ENCODE data around the gene MKNK1. TPM values are rescaled to one million over a fixed set of nuclear protein-coding genes. Genes with fewer than 3 reads are reported as not detected.

The MKNK1 gene
- total RNA-seq, 2 experiments from 2014 or later = 81.5 to 83.7 TPM

DNA sequence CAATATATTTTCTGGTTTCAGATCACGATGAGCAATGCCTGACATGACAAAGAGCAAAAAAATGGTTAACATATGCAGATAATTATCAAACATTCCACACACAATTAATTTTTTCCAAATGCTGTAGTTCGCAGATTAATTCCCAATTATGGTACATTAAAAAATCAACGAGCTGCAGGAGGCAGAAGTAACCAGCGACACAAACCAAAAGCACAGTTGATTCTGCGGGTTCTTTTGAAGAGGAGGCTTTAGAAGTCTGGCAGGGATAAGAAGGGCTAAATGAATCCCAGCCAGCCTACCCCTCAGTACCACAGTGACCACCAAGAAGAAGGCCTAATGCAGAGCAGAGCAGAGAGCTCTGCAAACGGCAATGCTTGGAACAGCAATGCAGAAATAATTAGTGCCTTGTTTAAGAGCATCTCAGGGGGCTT, 35.6 kb downstream of the MKNK1 start:
- CTCF ChIA-PET = interaction anchor here (0.6 to 1.3 kb wide), 2 partner anchors 35 to 739 kb away, joined by 3 read pairs; no protein-coding TSS in a partner anchor
- no peaks in the 10 kb centered on the region for H3K9me3 Mint-ChIP-seq

GRCh38 chr1:46563341-46563740, 40.7 kb downstream of the MKNK1 start:
- Mint-ChIP-seq H3K27ac (no peak overlapping the region), H3K36me3 (ENCODE audit: low read depth) (peaks cover 51% of the 10 kb centered on the region), H3K4me1 (no peaks in the 10 kb centered on the region), H3K9me3 (no peaks in the 10 kb centered on the region), H3K27me3 (no peaks in the 10 kb centered on the region), H3K4me3 (no peak overlapping the region)
- POLR2A ChIA-PET = no interaction called here
- CTCF ChIA-PET = interaction anchor here (0.9 to 1.0 kb wide), 2 partner anchors 162 to 1471 kb away, joined by 3 to 5 read pairs; no protein-coding TSS in a partner anchor
- DNase-seq = no peak

More for the DNA sequence above, 35.6 kb downstream of the MKNK1 start:
- Mint-ChIP-seq H3K4me3 (no peak overlapping the region), H3K4me1 (peaks cover 3% of the 10 kb centered on the region), H3K36me3 (ENCODE audit: low read depth) (peaks cover 49% of the 10 kb centered on the region), H3K27ac (no peak overlapping the region), H3K27me3 (no peaks in the 10 kb centered on the region)
- POLR2A ChIA-PET = no interaction called here
- DNase-seq = no peak

- H3K36me3 Mint-ChIP-seq (ENCODE audit: low read depth) = peaks cover 50% of the 10 kb centered on the region
- H3K9me3 Mint-ChIP-seq = no peaks in the 10 kb centered on the region
- no peak overlapping the region for H3K4me3 Mint-ChIP-seq
- H3K4me1 Mint-ChIP-seq = no peaks in the 10 kb centered on the region
- POLR2A ChIA-PET = no interaction called here
- no peaks in the 10 kb centered on the region for H3K27me3 Mint-ChIP-seq
- CTCF ChIA-PET = no interaction called here
- no peak overlapping the region for H3K27ac Mint-ChIP-seq
- no peak for DNase-seq
These were observed 41.6 kb downstream of the MKNK1 start for GRCh38 chr1:46562498-46562897.

DNA sequence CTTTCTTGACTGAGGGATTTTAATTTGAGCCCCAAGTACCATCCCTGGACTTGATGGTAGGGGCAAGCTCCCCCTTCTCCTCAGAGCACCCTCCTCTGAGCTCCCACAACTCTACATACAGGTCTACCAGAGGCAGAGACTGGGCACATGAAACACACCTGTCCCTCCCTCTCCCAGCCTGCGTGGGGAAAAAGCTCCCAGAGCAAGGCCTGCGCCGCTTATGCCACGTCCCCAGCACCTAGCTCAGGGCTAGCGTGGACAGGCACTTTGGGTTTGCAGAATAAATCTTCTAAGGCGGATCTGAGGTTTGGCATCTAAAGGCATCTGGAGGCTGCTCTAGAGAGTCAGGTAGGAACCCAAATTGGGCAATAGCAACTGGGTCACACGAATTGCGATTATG, 45.1 kb downstream of the MKNK1 start:
- DNase-seq = no peak
- peaks cover 31% of the 10 kb centered on the region for H3K36me3 Mint-ChIP-seq (ENCODE audit: low read depth)
- CTCF ChIA-PET = interaction anchor here (2.5 kb wide), 1 partner anchor 11 kb away, joined by 8 read pairs; no protein-coding TSS in a partner anchor
- no peaks in the 10 kb centered on the region for H3K27me3 Mint-ChIP-seq
- peaks cover 8% of the 10 kb centered on the region for H3K4me1 Mint-ChIP-seq
- POLR2A ChIA-PET = interaction anchor here (0.8 kb wide), 1 partner anchor 14 kb away, joined by 3 read pairs; no protein-coding TSS in a partner anchor
- no peak overlapping the region for H3K27ac Mint-ChIP-seq
- no peaks in the 10 kb centered on the region for H3K9me3 Mint-ChIP-seq
- H3K4me3 Mint-ChIP-seq = no peak overlapping the region

DNA sequence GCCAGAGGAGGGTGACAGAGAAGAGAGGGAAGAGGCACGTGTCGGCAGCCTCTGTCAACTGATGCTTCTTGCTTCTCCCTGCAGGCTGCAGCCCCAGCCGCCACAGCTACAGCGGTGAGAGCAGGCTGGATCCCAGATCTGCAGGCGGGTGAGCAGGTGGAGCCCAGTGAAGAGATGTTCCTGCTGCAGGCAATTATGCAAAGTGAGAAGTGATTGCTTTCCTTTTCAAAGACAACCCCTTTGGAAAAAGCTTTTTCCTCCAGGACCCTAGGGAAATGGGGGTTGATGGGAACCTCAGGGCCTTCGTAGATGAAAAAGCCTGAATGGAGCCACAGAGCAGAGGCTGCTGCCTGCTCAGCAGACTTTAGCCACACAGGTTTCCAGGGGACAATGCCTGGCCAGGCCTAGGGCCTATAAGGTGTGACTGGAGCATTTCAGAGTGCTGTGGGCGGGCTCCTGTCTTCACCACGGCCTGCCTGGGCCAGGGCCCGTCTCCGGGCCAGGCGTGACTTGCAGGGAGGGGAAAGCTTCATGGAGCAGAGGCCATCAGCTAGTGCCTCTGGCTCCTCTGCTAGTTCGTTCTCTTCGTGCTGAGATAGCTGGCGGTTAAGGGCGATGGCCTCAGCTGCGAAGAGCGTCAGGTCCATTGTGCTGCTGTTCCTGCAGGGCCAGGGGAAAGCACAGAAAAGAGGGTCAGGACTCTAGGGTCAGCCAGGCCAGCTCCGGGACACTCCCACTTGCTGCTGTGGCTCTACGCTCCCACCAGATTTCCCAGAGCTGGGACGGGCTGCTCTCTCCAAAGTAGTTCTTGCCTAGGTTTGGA, 45.7 kb downstream of the MKNK1 start:
- no peak for DNase-seq
- no peaks in the 10 kb centered on the region for H3K27me3 Mint-ChIP-seq
- no peaks in the 10 kb centered on the region for H3K9me3 Mint-ChIP-seq
- POLR2A ChIA-PET = interaction anchor here (0.8 kb wide), 1 partner anchor 13 kb away, joined by 3 read pairs; no protein-coding TSS in a partner anchor
- H3K4me3 Mint-ChIP-seq = no peak overlapping the region
- H3K27ac Mint-ChIP-seq = no peak overlapping the region
- peaks cover 29% of the 10 kb centered on the region for H3K36me3 Mint-ChIP-seq (ENCODE audit: low read depth)
- CTCF ChIA-PET = interaction anchor here (2.5 kb wide), 1 partner anchor 10 kb away, joined by 8 read pairs; no protein-coding TSS in a partner anchor
- peaks cover 8% of the 10 kb centered on the region for H3K4me1 Mint-ChIP-seq

DNA sequence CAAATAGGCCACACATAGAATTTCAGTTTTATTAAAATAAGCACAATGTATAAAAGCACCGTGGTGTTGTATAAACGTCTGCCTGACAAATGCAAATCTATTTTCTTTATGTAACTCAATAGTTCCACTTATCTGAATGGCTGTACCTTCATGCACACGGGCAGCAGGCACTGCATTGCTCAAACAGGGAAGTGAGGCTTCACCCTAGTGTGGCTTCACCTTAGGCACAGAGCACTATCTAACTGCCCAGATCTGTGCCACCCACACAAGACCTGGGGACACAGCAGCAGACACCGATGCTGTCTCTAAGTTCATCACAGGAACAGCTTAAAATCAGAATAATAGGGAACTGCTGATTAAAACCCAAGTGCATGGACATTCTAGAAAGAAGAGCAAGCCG, 46.7 kb downstream of the MKNK1 start:
- H3K4me3 Mint-ChIP-seq = no peak overlapping the region
- no peak for DNase-seq
- peaks cover 20% of the 10 kb centered on the region for H3K36me3 Mint-ChIP-seq (ENCODE audit: low read depth)
- H3K9me3 Mint-ChIP-seq = no peaks in the 10 kb centered on the region
- peaks cover 8% of the 10 kb centered on the region for H3K4me1 Mint-ChIP-seq
- H3K27ac Mint-ChIP-seq = no peak overlapping the region
- H3K27me3 Mint-ChIP-seq = peaks cover 1% of the 10 kb centered on the region
- ChIA-PET CTCF (no interaction called here), POLR2A (no interaction called here)

GRCh38 chr1:46556822-46557221, 47.2 kb downstream of the MKNK1 start:
- H3K27me3 Mint-ChIP-seq = peaks cover 1% of the 10 kb centered on the region
- CTCF ChIA-PET = no interaction called here
- H3K4me1 Mint-ChIP-seq = peaks cover 8% of the 10 kb centered on the region

GRCh38 chr1:46555826-46556619, 48.0 kb downstream of the MKNK1 start:
- Mint-ChIP-seq H3K36me3 (ENCODE audit: low read depth) (peaks cover 9% of the 10 kb centered on the region), H3K9me3 (no peaks in the 10 kb centered on the region), H3K27me3 (peaks cover 1% of the 10 kb centered on the region), H3K4me1 (peaks cover 8% of the 10 kb centered on the region), H3K27ac (no peak overlapping the region), H3K4me3 (no peak overlapping the region)
- ChIA-PET POLR2A (interaction anchor here (0.6 to 1.0 kb wide), 3 partner anchors 48 to 162 kb away, joined by 3 to 4 read pairs (median 3); partner anchors contain the start of genes EFCAB14 and MKNK1), CTCF (interaction anchor here (0.6 to 0.9 kb wide), 2 partner anchors 12 to 29 kb away, joined by 3 read pairs; no protein-coding TSS in a partner anchor)
- no peak for DNase-seq

More at GRCh38 chr1:46556822-46557221, 47.2 kb downstream of the MKNK1 start:
- H3K4me3 Mint-ChIP-seq = no peak overlapping the region
- peaks cover 17% of the 10 kb centered on the region for H3K36me3 Mint-ChIP-seq (ENCODE audit: low read depth)
- H3K27ac Mint-ChIP-seq = no peak overlapping the region
- no peak for DNase-seq
- H3K9me3 Mint-ChIP-seq = no peaks in the 10 kb centered on the region
- POLR2A ChIA-PET = no interaction called here

DNA sequence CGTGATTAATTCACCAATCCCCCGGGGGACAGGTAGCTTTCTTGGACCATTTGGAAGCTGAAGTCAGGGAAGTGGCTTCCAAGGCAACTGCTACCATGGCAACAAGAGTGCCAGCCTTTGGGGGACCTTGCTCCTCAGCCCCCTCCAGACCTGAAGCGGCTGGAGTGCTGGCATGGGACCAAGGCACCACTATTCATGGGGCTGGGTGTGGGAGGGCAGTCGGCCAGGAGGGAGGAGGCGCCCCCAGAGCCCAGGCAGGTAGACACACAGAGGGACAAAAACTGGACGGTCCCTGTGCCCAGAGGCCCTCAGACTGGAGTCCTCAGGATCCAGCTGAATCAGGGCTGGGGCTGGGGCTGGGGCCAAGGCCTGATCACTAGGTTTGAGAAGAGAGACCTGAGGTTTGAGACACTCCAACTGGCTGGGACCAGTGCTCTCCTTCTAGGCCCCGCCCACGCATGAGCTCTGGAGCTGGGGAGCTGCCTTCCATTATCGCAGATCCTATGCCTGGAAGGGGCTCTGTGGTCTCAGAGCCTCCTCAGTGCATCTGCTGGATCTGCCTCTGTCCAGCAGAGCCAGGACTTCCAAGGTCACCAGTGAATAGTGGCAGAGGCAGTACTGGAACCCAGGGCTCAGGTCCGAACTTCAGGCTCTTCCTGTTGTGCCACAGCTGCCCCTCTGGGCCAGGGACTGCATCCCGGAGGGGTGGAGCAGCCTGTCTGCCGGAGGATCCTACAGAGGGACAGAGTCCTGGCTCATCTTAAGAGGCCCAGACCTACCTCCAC, 49.3 kb downstream of the MKNK1 start:
- Mint-ChIP-seq H3K27me3 (peaks cover 1% of the 10 kb centered on the region), H3K4me3 (no peak overlapping the region), H3K4me1 (peaks cover 12% of the 10 kb centered on the region), H3K27ac (no peak overlapping the region), H3K36me3 (ENCODE audit: low read depth) (peaks cover 8% of the 10 kb centered on the region), H3K9me3 (no peaks in the 10 kb centered on the region)
- DNase-seq = no peak
- ChIA-PET POLR2A (interaction anchor here (0.6 to 1.0 kb wide), 3 partner anchors 49 to 164 kb away, joined by 3 to 4 read pairs (median 3); partner anchors contain the start of genes EFCAB14 and MKNK1), CTCF (interaction anchor here (0.6 kb wide), 1 partner anchor 111 kb away, joined by 3 read pairs; no protein-coding TSS in a partner anchor)

DNA sequence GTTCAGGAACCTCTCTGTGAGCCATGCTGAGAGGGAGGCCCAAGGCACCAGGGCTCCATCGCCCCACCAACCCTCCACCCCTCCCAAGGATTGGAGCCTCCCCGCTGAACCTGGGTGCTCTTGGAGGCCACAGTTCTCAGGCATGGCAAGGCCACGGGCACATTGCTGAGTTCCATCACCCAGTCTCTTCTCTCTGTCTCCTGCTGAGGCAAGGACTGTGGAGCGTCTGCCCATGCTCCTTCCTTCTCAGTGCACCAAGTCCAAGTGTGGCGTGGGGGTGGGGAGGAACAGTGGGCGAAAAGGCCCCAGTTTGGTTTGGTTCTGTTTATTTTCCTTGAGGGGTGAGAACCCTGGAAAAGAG, 49.9 kb downstream of the MKNK1 start:
- Mint-ChIP-seq H3K27me3 (peaks cover 1% of the 10 kb centered on the region), H3K4me1 (peaks cover 18% of the 10 kb centered on the region), H3K4me3 (no peak overlapping the region), H3K36me3 (ENCODE audit: low read depth) (peaks cover 7% of the 10 kb centered on the region), H3K9me3 (no peaks in the 10 kb centered on the region), H3K27ac (no peak overlapping the region)
- POLR2A ChIA-PET = no interaction called here
- DNase-seq = no peak
- CTCF ChIA-PET = no interaction called here

DNA sequence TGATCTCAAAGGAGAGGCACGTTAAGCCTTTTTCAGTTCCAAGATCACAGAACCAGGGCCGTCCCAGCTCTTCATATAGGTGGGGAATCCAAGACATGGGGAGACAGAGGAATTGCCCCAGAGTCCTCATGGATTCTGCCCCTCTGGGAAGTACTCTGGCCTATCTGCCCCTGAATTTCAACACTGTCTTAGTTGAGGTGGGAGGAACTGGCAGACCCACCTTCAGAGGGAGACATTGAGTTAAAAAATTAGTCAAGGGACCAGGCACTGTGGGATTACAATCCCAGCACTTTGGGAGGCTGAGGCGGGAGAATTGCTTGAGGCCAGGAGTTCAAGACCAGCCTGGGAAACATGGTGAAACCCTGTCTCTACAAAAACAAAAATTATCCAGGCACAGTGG, 50.6 kb downstream of the MKNK1 start:
- Mint-ChIP-seq H3K27ac (no peak overlapping the region), H3K36me3 (ENCODE audit: low read depth) (peaks cover 6% of the 10 kb centered on the region), H3K4me3 (no peak overlapping the region), H3K9me3 (no peaks in the 10 kb centered on the region), H3K4me1 (peaks cover 18% of the 10 kb centered on the region), H3K27me3 (peaks cover 1% of the 10 kb centered on the region)
- POLR2A ChIA-PET = no interaction called here
- DNase-seq = no peak
- CTCF ChIA-PET = no interaction called here

DNA sequence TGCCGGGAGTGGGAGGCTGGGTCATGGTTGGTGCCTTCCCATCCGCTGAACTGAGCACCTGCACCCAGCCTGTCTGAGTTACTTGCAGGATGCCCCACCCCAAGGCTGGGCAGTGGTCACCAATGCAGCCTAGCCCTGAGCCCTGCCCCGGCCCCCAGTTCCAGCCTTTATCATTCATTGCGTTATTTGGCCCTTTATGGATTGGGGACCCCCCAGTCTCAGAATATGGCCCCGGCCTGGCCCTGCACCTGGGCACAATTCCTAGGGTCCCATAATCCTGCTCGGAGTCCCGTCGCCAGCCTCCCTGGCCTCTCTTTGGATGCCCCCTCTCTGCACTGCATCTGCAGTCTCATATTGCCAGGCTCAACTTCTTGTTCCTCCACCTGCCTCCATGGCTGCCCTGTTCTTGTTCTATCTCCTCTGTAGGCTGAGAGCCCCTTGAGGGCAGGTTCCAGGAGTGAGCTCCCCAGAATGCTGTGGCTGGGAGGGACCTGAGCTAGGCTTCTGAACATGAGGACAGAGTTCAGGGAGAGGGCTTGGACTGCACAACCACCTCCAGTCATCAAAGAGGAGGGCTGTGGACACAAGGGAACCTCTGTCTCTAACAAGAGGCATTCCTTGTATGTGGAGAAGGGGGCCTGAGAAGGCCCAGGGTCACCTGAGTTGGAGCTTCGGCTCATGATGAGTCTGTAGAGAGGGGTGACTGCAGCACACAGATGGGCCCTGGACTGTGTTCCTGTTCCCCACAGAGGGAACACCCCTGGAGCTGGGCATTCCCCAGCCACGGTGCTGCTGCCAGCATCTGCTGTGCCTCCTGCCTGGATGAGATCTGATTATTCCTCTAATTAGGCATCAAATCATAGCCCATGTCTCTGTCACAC, 51.5 kb downstream of the MKNK1 start:
- Mint-ChIP-seq H3K27ac (no peak overlapping the region), H3K4me1 (peaks cover 22% of the 10 kb centered on the region), H3K4me3 (no peak overlapping the region), H3K36me3 (ENCODE audit: low read depth) (peaks cover 3% of the 10 kb centered on the region), H3K9me3 (no peaks in the 10 kb centered on the region), H3K27me3 (peaks cover 3% of the 10 kb centered on the region)
- no peak for DNase-seq
- POLR2A ChIA-PET = interaction anchor here (0.5 kb wide), 1 partner anchor 10 kb away, joined by 3 read pairs; no protein-coding TSS in a partner anchor
- CTCF ChIA-PET = no interaction called here

Data from activated CD4-positive, alpha-beta memory T cell treated with anti-CD3 and anti-CD28 coated beads, Interleukin-2, amount 10 ng/mL, durations not matched to agents 7 days and 5 days (primary cell).